T-cell (primary cell): ENCODE measurements around the gene PLPP7. TPM values are rescaled to one million over a fixed set of nuclear protein-coding genes. Genes with fewer than 3 reads are reported as not detected.
A peak's percentile ranks its signal among the peaks of the same experiment; 100 is the strongest.

Experiments used
- ATAC-seq, 4 experiments: fragments of 200-7000 bp in 3 of 4; fragments of 150-1000 bp in 1 of 4; cut with Tn5 transposase; replicated peaks in 1 of 4; 1 replicate in 3 of 4; 2 replicates in 1 of 4; pipeline ENCODE4 v1.10.0; 2021; ENCODE audit warnings: moderate library complexity in 3 of 4, mild to moderate bottlenecking in 2 of 4, moderate number of reproducible peaks in 1 of 4
- CTCF ChIA-PET, 2 donors: fragments of 300-600 bp; sonication (Branson Sonifier 250); formaldehyde crosslinking; loops; one replicate each; lab custom pipeline; 2022; ENCODE audit warnings: antibody characterized with exemption in 2 of 2; lab: Charles Lee
- POLR2A ChIA-PET, 2 donors: fragments of 300-600 bp; sonication (Branson Sonifier 250); formaldehyde crosslinking; loops; one replicate each; lab custom pipeline; 2022; ENCODE audit warnings: antibody characterized with exemption in 2 of 2; lab: Charles Lee
- DNase-seq, 35 experiments: peaks; one replicate each; pipeline versions ENCODE4 v3.0.0 to v3.0.0-alpha.2; 2013 to 2023
- H3K27ac ChIP-seq: one replicate; pipeline ENCODE4 v1.5.1; 2013; ENCODE audit warnings: low read length
- H3K27me3 ChIP-seq, 2 experiments: replicated peaks in 1 of 2; 1 replicate in 1 of 2; 2 replicates in 1 of 2; pipeline versions ENCODE4 v1.6.1 to v1.7.0; 2013; ENCODE audit warnings: low read length in 1 of 2, mixed read lengths in 1 of 2; ENCODE audit not compliant: control insufficient read depth in 2 of 2, insufficient read depth in 2 of 2; ENCODE audit errors: extremely low read depth in 1 of 2
- H3K36me3 ChIP-seq, 2 donors: 1 replicate in 1 of 2; 2 replicates in 1 of 2; pipeline versions ENCODE4 v1.6.1 to v1.7.0; 2013; ENCODE audit warnings: low read length in 1 of 2; ENCODE audit not compliant: control insufficient read depth in 2 of 2, insufficient read depth in 1 of 2; ENCODE audit errors: extremely low read depth in 1 of 2
- H3K4me1 ChIP-seq, 2 experiments: 1 replicate in 1 of 2; 2 replicates in 1 of 2; pipeline versions ENCODE4 v1.6.1 to v1.7.0; 2013; ENCODE audit warnings: low read length in 2 of 2, mixed read lengths in 1 of 2; ENCODE audit not compliant: insufficient read depth in 2 of 2, control insufficient read depth in 1 of 2; ENCODE audit errors: extremely low read depth in 1 of 2
- H3K4me3 ChIP-seq, 2 donors: 1 replicate in 1 of 2; 2 replicates in 1 of 2; pipeline versions ENCODE4 v1.5.1 to v1.7.0; 2013; ENCODE audit warnings: mild to moderate bottlenecking in 2 of 2, low read length in 1 of 2, moderate library complexity in 1 of 2; ENCODE audit not compliant: control insufficient read depth in 1 of 2; ENCODE audit errors: extremely low read depth in 1 of 2
- H3K9me3 ChIP-seq: 2 replicates; pipeline ENCODE4 v1.7.0; 2013
- H3K27ac Mint-ChIP-seq, 2 donors: one replicate each; pipeline ENCODE4 v1.8.0; 2020 to 2021; ENCODE audit warnings: mild to moderate bottlenecking in 2 of 2, mixed read lengths in 2 of 2
- H3K27me3 Mint-ChIP-seq, 2 donors: one replicate each; pipeline ENCODE4 v1.8.0; 2021 to 2022; ENCODE audit warnings: mixed read lengths in 2 of 2
- H3K36me3 Mint-ChIP-seq: one replicate; pipeline ENCODE4 v1.8.0; 2021; ENCODE audit warnings: mixed read lengths
- H3K4me1 Mint-ChIP-seq, 3 donors: one replicate each; pipeline ENCODE4 v1.8.0; 2020 to 2022; ENCODE audit warnings: mixed read lengths in 3 of 3, mild to moderate bottlenecking in 1 of 3
- H3K4me3 Mint-ChIP-seq, 3 donors: one replicate each; pipeline ENCODE4 v1.8.0; 2020 to 2022; ENCODE audit warnings: mild to moderate bottlenecking in 3 of 3, mixed read lengths in 3 of 3, moderate library complexity in 3 of 3
- H3K9me3 Mint-ChIP-seq, 3 donors: one replicate each; pipeline ENCODE4 v1.8.0; 2020 to 2022; ENCODE audit warnings: mixed read lengths in 3 of 3
- WGBS: methylation state at CpG from one replicate; pipeline ENCODE4 v1.1.5; 2013; ENCODE audit warnings: missing lambda C conversion rate; ENCODE audit not compliant: insufficient coverage; 5-methylcytosine and 5-hydroxymethylcytosine counted together
- total RNA-seq, 35 experiments: library from RNA in 6 of 35; stranded (reverse) in 6 of 35; fragments of 120-200 nt in 1 of 35; gene quantifications; one replicate each; pipeline versions ENCODE4 v1.2.1 to v1.2.4 and lab custom pipeline; 2013 to 2026

The PLPP7 gene
- total RNA-seq, 5 donors from 2014 or later (not counting 1 experiment from before 2014, with no cell fraction given): 0.13 to 0.58 (median 0.13) TPM; not detected in 2

- Mint-ChIP-seq H3K27ac (peak overlapping the region; percentile 98 to 99), H3K9me3 (no peaks in the 10 kb centered on the region), H3K27me3 (no peaks in the 10 kb centered on the region), H3K4me1 (peaks cover 38 to 49% (median 46%) of the 10 kb centered on the region in 3 donors), H3K36me3 (peaks cover 31% of the 10 kb centered on the region), H3K4me3 (peak overlapping the region; percentile 91 to 99 (median 99))
- H3K4me1 ChIP-seq: peaks cover 18 to 54% of the 10 kb centered on the region in 2 experiments
- ATAC-seq (no peak), DNase-seq (no peak)
- peak overlapping the region; percentile 72 to 98 for H3K4me3 ChIP-seq
- ChIA-PET CTCF (interaction anchor here (0.6 to 1.6 kb wide), 5 partner anchors 11 to 37 kb away, joined by 3 to 4 read pairs (median 3); no protein-coding TSS in a partner anchor), POLR2A (interaction anchor here in 1 of 2 donors (0.5 to 0.7 kb wide), 2 partner anchors 18 to 38 kb away, joined by 3 read pairs; no protein-coding TSS in a partner anchor)
- no peaks in the 10 kb centered on the region for H3K9me3 ChIP-seq
- no peaks in the 10 kb centered on the region for H3K36me3 ChIP-seq
- WGBS: under 1% methylated on average over 14 of the region's 18 CpGs
- H3K27ac ChIP-seq: peak overlapping the region; percentile 92
- no peaks in the 10 kb centered on the region for H3K27me3 ChIP-seq
Measured at GRCh38 chr9:131274674-131275331, 14.7 kb upstream of the PLPP7 start.

- H3K9me3 Mint-ChIP-seq: no peaks in the 10 kb centered on the region
- Histone ChIP-seq H3K4me3 (peak overlapping the region; percentile 72 to 98), H3K27ac (peak overlapping the region; percentile 92), H3K36me3 (no peaks in the 10 kb centered on the region), H3K4me1 (peaks cover 18 to 50% of the 10 kb centered on the region in 2 experiments), H3K9me3 (no peaks in the 10 kb centered on the region), H3K27me3 (no peaks in the 10 kb centered on the region)
- WGBS: under 1% methylated on average over 26 of the region's 29 CpGs
- ChIA-PET POLR2A (interaction anchor here in 1 of 2 donors (0.5 kb wide), 1 partner anchor 38 kb away, joined by 3 read pairs; no protein-coding TSS in a partner anchor), CTCF (interaction anchor here (0.6 to 1.4 kb wide), 3 partner anchors 11 to 38 kb away, joined by 3 read pairs; no protein-coding TSS in a partner anchor)
- H3K36me3 Mint-ChIP-seq: peaks cover 31% of the 10 kb centered on the region
- no peaks in the 10 kb centered on the region for H3K27me3 Mint-ChIP-seq
- peak overlapping the region; percentile 98 to 99 for H3K27ac Mint-ChIP-seq
- DNase-seq (peak in 1 of 35 experiments; percentile 42), ATAC-seq (no peak)
- H3K4me1 Mint-ChIP-seq: peaks cover 34 to 42% (median 40%) of the 10 kb centered on the region in 3 donors
- H3K4me3 Mint-ChIP-seq: peak overlapping the region; percentile 91 to 99 (median 99)
Measured at GRCh38 chr9:131275332-131276093, 14.0 kb upstream of the PLPP7 start.

- H3K4me3 ChIP-seq: peak within 1 kb of the TSS; percentile 72 to 98
- no peaks in the 10 kb centered on the region for H3K27me3 Mint-ChIP-seq
Measured at GRCh38 chr9:131276094-131276888, 13.2 kb upstream of the PLPP7 start, which contains the start of gene FAM78A. Gene FAM78A, minus strand, starts transcription at chr9:131276510. Its CDS starts 331 bp downstream, at chr9:131276179.

GRCh38 chr9:131276891-131277286, 12.6 kb upstream of the PLPP7 start:
- DNase-seq (peak in 10 of 35 experiments; percentile 42 to 69 (median 46)), ATAC-seq (peak; percentile 26 to 50 (median 48))
- WGBS: under 1% methylated on average over 60 of the region's 60 CpGs
- Mint-ChIP-seq H3K9me3 (no peaks in the 10 kb centered on the region), H3K4me3 (peak overlapping the region; percentile 41 to 91 (median 53)), H3K36me3 (peaks cover 28% of the 10 kb centered on the region), H3K27ac (no peak overlapping the region), H3K27me3 (peaks cover 0 to 1% of the 10 kb centered on the region in 2 donors), H3K4me1 (peaks cover 24 to 40% (median 35%) of the 10 kb centered on the region in 3 donors)
- peak overlapping the region; percentile 72 to 98 for H3K4me3 ChIP-seq
- H3K27me3 ChIP-seq: peaks cover 0 to 8% of the 10 kb centered on the region in 2 experiments
- POLR2A ChIA-PET: no interaction called here
- peaks cover 12 to 38% of the 10 kb centered on the region in 2 experiments for H3K4me1 ChIP-seq
- no peak overlapping the region for H3K27ac ChIP-seq
- H3K36me3 ChIP-seq: no peaks in the 10 kb centered on the region
- H3K9me3 ChIP-seq: no peaks in the 10 kb centered on the region
- CTCF ChIA-PET: interaction anchor here in 1 of 2 donors (0.6 kb wide), 1 partner anchor 21 kb away, joined by 5 read pairs; no protein-coding TSS in a partner anchor

More at GRCh38 chr9:131276094-131276888, 13.2 kb upstream of the PLPP7 start, which contains the start of gene FAM78A:
- H3K9me3 ChIP-seq: no peaks in the 10 kb centered on the region
- CTCF ChIA-PET: interaction anchor here in 1 of 2 donors (0.6 kb wide), 1 partner anchor 20 kb away, joined by 5 read pairs; no protein-coding TSS in a partner anchor
- H3K9me3 Mint-ChIP-seq: no peaks in the 10 kb centered on the region
- POLR2A ChIA-PET: no interaction called here
- peaks cover 31% of the 10 kb centered on the region for H3K36me3 Mint-ChIP-seq
- H3K27ac Mint-ChIP-seq: peak within 1 kb of the TSS; percentile 98 to 99
- H3K27me3 ChIP-seq: peaks cover 0 to 2% of the 10 kb centered on the region in 2 experiments
- no peaks in the 10 kb centered on the region for H3K36me3 ChIP-seq
- H3K4me3 Mint-ChIP-seq: peak within 1 kb of the TSS; percentile 91 to 99 (median 99)
- under 1% methylated on average over 66 of the region's 76 CpGs for WGBS
- DNase-seq (peak in 18 of 35 experiments; percentile 37 to 63 (median 44)), ATAC-seq (peak in 2 of 4 experiments; percentile 10 to 15)
- peak within 1 kb of the TSS; percentile 92 for H3K27ac ChIP-seq
- peaks cover 15 to 42% of the 10 kb centered on the region in 2 experiments for H3K4me1 ChIP-seq
- H3K4me1 Mint-ChIP-seq: peaks cover 26 to 40% (median 37%) of the 10 kb centered on the region in 3 donors

GRCh38 chr9:131277287-131277909, 12.1 kb upstream of the PLPP7 start:
- peaks cover 0 to 6% of the 10 kb centered on the region in 2 donors for H3K27me3 Mint-ChIP-seq
- peaks cover 28% of the 10 kb centered on the region for H3K36me3 Mint-ChIP-seq
- WGBS: under 1% methylated on average over 72 of the region's 78 CpGs
- H3K4me1 ChIP-seq: peaks cover 12 to 38% of the 10 kb centered on the region in 2 experiments
- ChIA-PET POLR2A (no interaction called here), CTCF (no interaction called here)
- H3K9me3 ChIP-seq: no peaks in the 10 kb centered on the region
- peaks cover 24 to 40% (median 35%) of the 10 kb centered on the region in 3 donors for H3K4me1 Mint-ChIP-seq
- H3K27ac Mint-ChIP-seq: no peak overlapping the region
- H3K27ac ChIP-seq: no peak overlapping the region
- H3K9me3 Mint-ChIP-seq: no peaks in the 10 kb centered on the region
- DNase-seq: peak in 5 of 35 experiments; percentile 29 to 55 (median 42)
- peaks cover 3 to 12% of the 10 kb centered on the region in 2 experiments for H3K27me3 ChIP-seq
- H3K4me3 Mint-ChIP-seq: peak overlapping the region; percentile 21 to 91 (median 31)
- peak; percentile 13 to 25 (median 18) for ATAC-seq
- peak overlapping the region; percentile 72 to 98 for H3K4me3 ChIP-seq
- H3K36me3 ChIP-seq: no peaks in the 10 kb centered on the region
